GM21825 (cell line): ENCODE results near the gene OSBPL6.

Experiments used
- ATAC-seq: cut with Tn5 transposase; IDR thresholded peaks from one replicate; pipeline ENCODE4 v1.9.1; 2021; ENCODE audit warnings: mild to moderate bottlenecking, moderate library complexity; ENCODE audit not compliant: unreplicated experiment

The OSBPL6 gene

GRCh38 chr2:178237488-178238153 lies 43.3 kb downstream of the OSBPL6 start:
- no peak for ATAC-seq

GRCh38 chr2:178238154-178238521 lies 43.8 kb downstream of the OSBPL6 start:
- no peak for ATAC-seq

GRCh38 chr2:178238750-178239149 lies 44.4 kb downstream of the OSBPL6 start:
- no peak for ATAC-seq

DNA sequence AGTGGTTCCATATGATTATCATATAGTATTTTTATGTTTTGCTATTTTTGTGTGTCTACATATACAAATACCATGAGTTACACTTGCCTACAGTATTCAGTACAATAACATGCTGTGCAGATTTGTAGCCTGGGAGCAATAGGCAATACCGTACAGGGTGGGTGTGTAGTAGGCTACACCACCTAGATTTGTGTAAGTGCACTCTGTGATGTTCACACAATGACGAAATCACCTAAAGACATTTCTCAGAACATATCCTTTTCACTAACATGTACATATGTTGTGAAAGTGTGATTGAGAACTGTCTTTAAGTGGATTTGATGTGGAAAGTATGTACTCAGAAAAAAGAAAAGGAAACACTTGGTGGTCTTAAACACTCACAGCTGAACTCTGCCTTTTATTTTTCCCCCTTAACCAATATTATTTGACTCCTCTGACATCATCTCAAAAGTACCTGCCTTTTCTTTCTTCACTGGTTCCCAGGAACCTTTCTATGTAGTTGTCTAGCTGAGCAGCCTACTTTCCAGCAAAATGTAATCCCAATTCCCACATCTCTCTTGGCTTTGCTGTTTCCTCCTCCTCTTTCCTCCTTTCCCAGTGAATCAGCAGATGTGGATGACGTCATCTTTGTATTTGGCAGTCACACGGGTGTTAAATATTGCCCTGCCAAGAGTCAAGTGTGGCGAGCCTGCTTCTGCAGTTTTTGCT lies 47.7 kb downstream of the OSBPL6 start:
- ATAC-seq = no peak

- ATAC-seq = no peak
These were observed 48.2 kb downstream of the OSBPL6 start for GRCh38 chr2:178242552-178242883.

DNA sequence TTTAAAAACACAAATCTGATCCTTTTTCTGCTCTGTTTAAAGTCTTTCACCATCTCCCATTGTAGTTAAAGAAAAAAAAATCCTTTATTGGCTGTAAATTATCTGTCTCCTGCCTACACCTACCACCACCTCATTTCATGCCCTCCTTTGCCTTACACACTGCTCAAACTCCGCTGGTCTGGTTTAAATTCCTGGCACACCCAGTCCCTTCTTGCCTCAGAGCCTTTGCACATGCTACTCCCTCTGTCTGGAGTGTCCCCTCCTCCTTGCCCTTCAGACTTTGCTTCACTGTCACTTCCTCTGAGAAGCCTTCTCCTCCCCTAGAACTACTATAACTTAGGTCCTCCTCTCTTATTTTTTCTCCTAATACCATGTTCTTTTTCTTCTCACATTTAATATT lies 49.6 kb downstream of the OSBPL6 start:
- ATAC-seq = no peak

DNA sequence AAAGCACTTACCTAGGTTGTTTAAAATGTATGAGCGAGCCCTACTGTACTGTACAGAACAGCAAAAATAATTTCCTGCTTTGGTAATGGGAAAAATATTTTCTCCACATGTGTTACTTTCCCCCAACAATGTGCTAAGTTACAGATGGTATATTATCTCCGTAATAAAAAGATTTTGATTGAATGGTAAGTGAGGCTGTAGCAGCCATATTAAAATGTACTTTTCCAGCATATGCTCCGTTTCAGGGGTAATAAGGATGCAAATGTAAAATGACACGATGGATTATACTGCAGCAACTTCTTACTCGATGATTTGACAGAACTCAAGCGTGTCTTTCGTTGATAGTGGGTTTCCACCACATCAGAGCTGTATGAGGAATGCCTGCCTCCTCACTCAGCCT lies 50.5 kb downstream of the OSBPL6 start:
- ATAC-seq = no peak

DNA sequence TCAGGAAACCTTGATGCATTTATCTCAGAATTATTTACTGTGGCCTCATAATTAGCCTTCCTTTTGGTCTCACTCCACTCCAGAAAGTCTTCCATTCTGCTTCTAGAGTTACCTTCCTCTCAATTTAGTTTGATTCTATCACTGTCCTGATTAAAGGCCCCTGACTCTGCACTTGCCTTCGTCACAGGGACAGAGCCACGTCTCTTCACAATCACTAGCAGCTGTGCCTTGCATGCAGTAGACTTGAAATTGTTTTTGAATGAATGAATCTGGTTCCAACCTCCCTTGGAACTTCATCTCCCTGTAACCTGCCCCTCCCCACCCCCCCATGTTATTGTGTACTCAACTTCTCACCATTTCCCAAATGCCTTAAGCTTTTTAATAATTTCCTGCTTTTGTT lies 52.4 kb downstream of the OSBPL6 start:
- ATAC-seq = no peak

DNA sequence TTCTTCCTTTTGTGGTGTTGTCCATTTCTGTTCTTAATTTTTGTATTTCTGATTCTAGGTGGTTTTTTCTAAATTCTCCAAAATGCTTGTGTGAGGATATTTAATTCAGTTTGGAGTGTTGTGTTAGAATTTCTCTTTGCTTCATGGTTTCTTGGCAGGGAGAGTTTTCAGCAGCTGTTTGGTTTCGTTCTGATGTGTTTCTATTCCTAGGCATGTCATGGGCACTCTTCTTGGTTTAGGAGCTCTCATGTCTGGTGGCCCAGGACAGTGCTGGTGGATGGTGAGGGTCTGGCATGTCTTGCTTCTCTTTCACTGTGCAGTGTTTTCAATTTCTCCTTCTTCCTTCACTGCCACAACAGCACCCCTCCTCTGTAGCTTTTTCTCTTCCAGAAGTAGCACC lies 52.9 kb downstream of the OSBPL6 start:
- ATAC-seq = no peak

GRCh38 chr2:178250429-178250828 lies 56.1 kb downstream of the OSBPL6 start:
- ATAC-seq = no peak

GRCh38 chr2:178251151-178251955 lies 57.0 kb downstream of the OSBPL6 start:
- ATAC-seq = no peak

GRCh38 chr2:178256382-178257042 lies 62.2 kb downstream of the OSBPL6 start:
- ATAC-seq = no peak

DNA sequence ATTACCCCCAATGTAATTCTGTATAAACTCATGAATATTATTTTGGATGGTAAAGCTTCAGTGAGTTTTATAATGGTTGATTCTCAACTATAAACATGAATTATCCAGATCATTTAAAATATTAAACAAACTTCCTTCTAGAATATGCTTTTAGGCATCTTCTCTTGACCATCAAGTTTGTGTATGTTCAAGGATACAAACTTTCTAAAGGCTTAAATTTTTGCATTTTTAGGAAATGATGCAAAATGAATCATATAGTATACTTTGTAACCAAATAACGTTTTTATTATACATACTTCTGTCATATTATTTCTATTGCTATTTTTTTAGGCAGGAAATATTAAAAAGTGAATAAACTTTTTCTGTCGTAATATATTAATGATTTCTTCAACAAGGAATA lies 62.8 kb downstream of the OSBPL6 start:
- ATAC-seq = no peak

- no peak for ATAC-seq
These were observed 64.6 kb downstream of the OSBPL6 start for GRCh38 chr2:178258916-178259315.

DNA sequence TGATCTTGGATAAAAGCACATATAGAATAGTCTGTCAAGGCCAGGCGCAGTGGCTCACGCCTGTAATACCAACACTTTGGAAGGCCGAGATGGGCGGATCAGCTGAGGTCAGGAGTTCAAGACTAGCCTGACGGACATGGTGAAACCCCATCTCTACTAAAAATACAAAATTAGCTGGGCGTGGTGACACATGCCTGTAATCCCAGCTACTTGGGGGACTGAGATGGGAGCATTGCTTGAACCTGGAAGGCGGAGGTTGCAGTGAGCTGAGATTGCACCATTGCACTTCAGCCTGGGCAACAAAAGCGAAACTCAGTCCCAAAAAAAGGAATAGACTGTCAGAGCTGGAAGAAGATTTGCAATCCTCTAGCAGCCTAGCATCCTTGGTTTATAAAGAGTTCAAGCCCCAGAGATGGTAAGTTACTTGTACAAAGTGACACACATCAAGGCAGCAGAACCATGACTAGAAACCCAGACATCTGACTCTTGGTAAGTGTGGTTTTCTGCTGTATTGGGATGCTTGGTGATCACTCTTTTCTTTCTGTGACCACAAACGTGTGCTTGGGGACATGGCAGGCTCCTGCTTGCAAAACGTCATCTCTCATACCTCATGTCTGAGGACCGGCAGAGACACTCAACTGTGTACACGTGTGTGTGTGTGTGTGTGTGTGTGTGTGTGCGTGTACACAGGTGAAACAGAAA lies 69.0 kb downstream of the OSBPL6 start:
- no peak for ATAC-seq

GRCh38 chr2:178264211-178264610 lies 69.9 kb downstream of the OSBPL6 start:
- ATAC-seq = no peak

DNA sequence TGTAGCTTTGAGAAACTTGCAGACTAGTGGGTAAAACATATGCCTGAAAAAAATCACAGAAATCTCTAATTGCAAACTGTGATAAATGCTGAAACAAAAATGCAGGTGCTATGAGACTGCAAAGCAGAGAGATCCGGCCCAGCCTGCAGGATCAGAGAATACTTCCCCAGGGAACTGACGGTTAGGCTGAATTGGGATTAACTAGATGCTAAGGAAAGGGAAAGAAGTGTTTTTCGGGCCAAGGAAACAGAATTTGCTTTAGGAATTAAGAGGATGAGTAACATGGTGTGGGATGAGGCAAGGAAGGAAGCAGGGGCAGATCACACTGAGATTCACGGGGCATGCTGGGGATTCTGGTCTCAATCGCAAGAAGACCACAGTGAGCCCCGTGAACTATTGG lies 71.5 kb downstream of the OSBPL6 start:
- ATAC-seq = no peak

DNA sequence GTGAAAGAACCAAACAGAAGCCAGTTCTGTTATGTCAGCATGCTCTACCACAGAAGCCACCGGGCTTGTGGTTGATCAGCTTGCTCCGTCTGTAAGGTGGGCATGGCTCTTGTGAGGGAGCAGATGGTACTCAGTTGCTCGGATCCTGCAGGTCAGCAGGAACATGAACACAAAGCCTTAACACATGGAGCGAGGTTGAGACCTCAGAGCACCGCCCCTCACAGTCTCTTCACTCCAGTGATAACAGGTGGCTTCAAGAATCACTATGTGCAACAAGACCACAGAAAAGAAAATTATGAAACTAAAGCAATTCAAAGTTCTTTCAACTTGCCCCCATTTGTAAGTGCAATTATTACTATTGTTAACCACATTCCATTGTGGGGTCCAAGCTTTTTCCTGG lies 72.1 kb downstream of the OSBPL6 start:
- ATAC-seq = no peak

DNA sequence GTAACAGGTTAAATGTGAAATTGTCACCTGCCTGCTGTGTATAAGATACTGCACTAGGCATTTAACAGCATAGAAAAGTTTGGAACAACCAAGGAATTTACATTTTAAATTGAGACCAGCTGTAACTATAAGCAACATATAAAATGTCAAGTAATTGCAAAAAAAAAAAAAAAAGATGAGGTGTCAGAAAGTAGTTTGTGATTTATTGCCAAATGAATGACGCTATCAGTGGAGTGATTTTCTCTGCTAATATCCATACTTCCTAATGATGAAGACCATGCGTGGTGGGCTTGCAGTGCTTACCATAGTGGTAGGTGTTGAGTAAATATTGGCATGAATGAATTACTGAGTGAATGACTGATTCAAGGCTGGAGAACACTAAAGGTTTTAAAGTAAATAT lies 73.3 kb downstream of the OSBPL6 start:
- ATAC-seq = no peak

DNA sequence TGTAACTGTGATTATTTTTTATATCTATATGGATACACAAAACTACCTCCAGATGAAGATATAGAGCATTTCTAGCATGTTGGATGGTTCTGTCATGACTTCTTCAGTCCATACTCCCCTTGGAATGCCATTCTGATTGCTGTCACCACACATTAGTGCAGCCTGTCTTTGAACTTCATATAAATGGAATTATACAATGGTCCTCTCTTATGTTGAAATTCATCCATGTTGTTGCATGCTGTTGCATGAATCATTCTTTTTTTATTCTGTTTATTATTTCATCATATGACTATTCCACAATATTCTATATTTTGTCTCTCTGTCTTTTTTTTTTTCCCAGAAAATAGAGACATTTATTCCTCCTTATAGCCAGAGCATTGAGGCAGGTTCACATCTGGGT lies 74.1 kb downstream of the OSBPL6 start:
- no peak for ATAC-seq
